ENCODE data around the gene SUN1.

- TF ChIP-seq CTCF (IDR thresholded peaks at IDR 0.05) = no peak
- no peak for TF ChIP-seq EZH2 (IDR thresholded peaks at IDR 0.05; ENCODE audit: borderline replicate concordance, insufficient read depth, low read depth, low read length, poor library complexity, severe bottlenecking)
Observed at GRCh38 chr7:828793-829561, 3.3 kb upstream of the SUN1 start.
